ENCODE results near the gene ZNF91.

GRCh38 chr19:23409392-23410048 is 14.2 kb upstream of the ZNF91 start:
- TF ChIP-seq POLR2A (IDR thresholded peaks at IDR 0.05) (no peak), CTCF (IDR thresholded peaks at IDR 0.05) (no peak), EP300 (IDR thresholded peaks at IDR 0.05) (no peak), POLR2AphosphoS5 (IDR thresholded peaks at IDR 0.05) (no peak)
